Muscle of arm (tissue), 12 donors: ENCODE data around the gene UBASH3B. TPM values are rescaled to one million over a fixed set of nuclear protein-coding genes. Genes with fewer than 3 reads are reported as not detected.

Source experiments
- DNase-seq: peaks from one replicate; pipeline ENCODE4 v3.0.0-alpha.2; 2013
- polyA plus RNA-seq, 12 donors: library from polyadenylated mRNA; unstranded; fragments of 120-200 nt; gene quantifications; one replicate each; pipeline ENCODE4 v1.2.1, GENCODE V29; 2013; ENCODE audit not compliant: insufficient read length in 12 of 12

The UBASH3B gene
- polyA plus RNA-seq, 12 donors: 3.7 to 12.0 (median 6.2) TPM; not detected in 1

GRCh38 chr11:122646549-122647340 is 8.8 kb upstream of the UBASH3B start:
- no peak for DNase-seq

- no peak for DNase-seq
Observed at GRCh38 chr11:122647736-122648275, 7.7 kb upstream of the UBASH3B start.

- DNase-seq: no peak
Observed at GRCh38 chr11:122649116-122649515, 6.4 kb upstream of the UBASH3B start.

- no peak for DNase-seq
Observed at GRCh38 chr11:122650619-122651018, 4.9 kb upstream of the UBASH3B start.

GRCh38 chr11:122652495-122652894 is 3.0 kb upstream of the UBASH3B start:
- DNase-seq: no peak

GRCh38 chr11:122653916-122654585 is 1.5 kb upstream of the UBASH3B start:
- no peak for DNase-seq

- peak; percentile 43 for DNase-seq
Observed at GRCh38 chr11:122656073-122656630, 630 bp downstream of the UBASH3B start.

GRCh38 chr11:122656631-122657101 is 1.1 kb downstream of the UBASH3B start:
- peak; percentile 56 for DNase-seq

- no peak for DNase-seq
Observed at GRCh38 chr11:122659676-122660554, 4.4 kb downstream of the UBASH3B start.

GRCh38 chr11:122661182-122661945 is 5.8 kb downstream of the UBASH3B start:
- DNase-seq: no peak

- DNase-seq: no peak
Observed at GRCh38 chr11:122663056-122663740, 7.7 kb downstream of the UBASH3B start.

GRCh38 chr11:122663764-122664163 is 8.2 kb downstream of the UBASH3B start:
- no peak for DNase-seq

- DNase-seq: no peak
Observed at GRCh38 chr11:122664188-122664587, 8.7 kb downstream of the UBASH3B start.

- DNase-seq: no peak
Observed at GRCh38 chr11:122665861-122666260, 10.3 kb downstream of the UBASH3B start.

GRCh38 chr11:122666743-122667142 is 11.2 kb downstream of the UBASH3B start:
- no peak for DNase-seq

GRCh38 chr11:122668562-122669090 is 13.1 kb downstream of the UBASH3B start:
- DNase-seq: no peak

- DNase-seq: no peak
Observed at GRCh38 chr11:122670131-122670530, 14.6 kb downstream of the UBASH3B start.

- peak; percentile 51 for DNase-seq
Observed at GRCh38 chr11:122671400-122671891, 15.9 kb downstream of the UBASH3B start.

- DNase-seq: no peak
Observed at GRCh38 chr11:122672892-122673291, 17.4 kb downstream of the UBASH3B start.

- no peak for DNase-seq
Observed at GRCh38 chr11:122673701-122674100, 18.2 kb downstream of the UBASH3B start.
